Measurements from ENCODE around the gene CHKA. TPM values are rescaled to one million over a fixed set of nuclear protein-coding genes. Genes with fewer than 3 reads are reported as not detected.

Gene CHKA
- total RNA-seq, 1 donor from 2014 or later: 17.9 TPM

- no peak for TF ChIP-seq CTCF (conservative IDR thresholded peaks at IDR 0.05; ENCODE audit: low read depth, low read length)
- H3K4me3 ChIP-seq (ENCODE audit: low read depth, low read length): no peak overlapping the region
- DNase-seq (ENCODE audit: low read depth): no peak
Measured at GRCh38 chr11:68033708-68034045, 87.5 kb downstream of the CHKA start.

GRCh38 chr11:68032997-68033707 is 88.0 kb downstream of the CHKA start:
- H3K4me3 ChIP-seq (ENCODE audit: low read depth, low read length): no peak overlapping the region
- TF ChIP-seq CTCF (conservative IDR thresholded peaks at IDR 0.05; ENCODE audit: low read depth, low read length): no peak

GRCh38 chr11:68032003-68032402 is 89.2 kb downstream of the CHKA start:
- DNase-seq (ENCODE audit: low read depth): no peak
- peak overlapping the region; percentile 86 for H3K4me3 ChIP-seq (ENCODE audit: low read depth, low read length)
- no peak for TF ChIP-seq CTCF (conservative IDR thresholded peaks at IDR 0.05; ENCODE audit: low read depth, low read length)

More at GRCh38 chr11:68032997-68033707, 88.0 kb downstream of the CHKA start:
- DNase-seq (ENCODE audit: low read depth): no peak

- DNase-seq (ENCODE audit: low read depth): no peak
- H3K4me3 ChIP-seq (ENCODE audit: low read depth, low read length): peak overlapping the region; percentile 86
- no peak for TF ChIP-seq CTCF (conservative IDR thresholded peaks at IDR 0.05; ENCODE audit: low read depth, low read length)
Measured at GRCh38 chr11:68031144-68031464, 90.1 kb downstream of the CHKA start.

GRCh38 chr11:68030318-68031143 is 90.7 kb downstream of the CHKA start, which contains the start of gene NDUFS8:
Gene NDUFS8 (plus strand): TSS chr11:68030681. CDS start chr11:68032152, 1,471 bp downstream.
- peak within 1 kb of the TSS; percentile 86 for H3K4me3 ChIP-seq (ENCODE audit: low read depth, low read length)
- no peak for TF ChIP-seq CTCF (conservative IDR thresholded peaks at IDR 0.05; ENCODE audit: low read depth, low read length)
- peak; percentile 95 for DNase-seq (ENCODE audit: low read depth)

GRCh38 chr11:68028802-68029545 is 92.2 kb downstream of the CHKA start:
- no peak for TF ChIP-seq CTCF (conservative IDR thresholded peaks at IDR 0.05; ENCODE audit: low read depth, low read length)
- H3K4me3 ChIP-seq (ENCODE audit: low read depth, low read length): peak overlapping the region; percentile 86
- DNase-seq (ENCODE audit: low read depth): no peak
